ENCODE data around the gene ROR1.
"Not testable (repeated sequence)": the region's sequence is repeated elsewhere in the genome, so short reads cannot be mapped to it uniquely, and the experiment has no call there.

Gene ROR1

GRCh38 chr1:64212031-64212430 is 438.2 kb downstream of the ROR1 start:
- no peak for TF ChIP-seq CTCF (IDR thresholded peaks at IDR 0.05; ENCODE audit: insufficient read depth, low read length, missing control alignments)
- POLR2A ChIA-PET, result no interaction called here
- peak; percentile 54 for DNase-seq (ENCODE audit: low read depth, low spot score)
- H3K4me3 ChIP-seq (ENCODE audit: low read depth, low read length), result no peak overlapping the region
- CTCF ChIA-PET, result interaction anchor here (0.7 kb wide), 1 partner anchor 75 kb away, joined by 3 read pairs; no protein-coding TSS in a partner anchor

GRCh38 chr1:64215576-64215975 is 441.8 kb downstream of the ROR1 start:
- ChIA-PET POLR2A (no interaction called here), CTCF (interaction anchor here (1.0 to 1.8 kb wide), 2 partner anchors 10 to 31 kb away, joined by 3 to 4 read pairs; no protein-coding TSS in a partner anchor)
- no peak for TF ChIP-seq CTCF (IDR thresholded peaks at IDR 0.05; ENCODE audit: insufficient read depth, low read length, missing control alignments)
- no peak overlapping the region for H3K4me3 ChIP-seq (ENCODE audit: low read depth, low read length)
- DNase-seq (ENCODE audit: low read depth, low spot score), result no peak

- no peak overlapping the region for H3K4me3 ChIP-seq (ENCODE audit: low read depth, low read length)
- DNase-seq (ENCODE audit: low read depth, low spot score), result no peak
- ChIA-PET CTCF (no interaction called here), POLR2A (no interaction called here)
- no peak for TF ChIP-seq CTCF (IDR thresholded peaks at IDR 0.05; ENCODE audit: insufficient read depth, low read length, missing control alignments)
Observed at GRCh38 chr1:64220241-64220640, 446.4 kb downstream of the ROR1 start.

- ChIA-PET CTCF (interaction anchor here (1.1 kb wide), 2 partner anchors 60 to 86 kb away, joined by 5 to 7 read pairs; no protein-coding TSS in a partner anchor), POLR2A (interaction anchor here (0.6 to 0.9 kb wide), 2 partner anchors 85 to 87 kb away, joined by 3 to 4 read pairs; no protein-coding TSS in a partner anchor)
- no peak overlapping the region for H3K4me3 ChIP-seq (ENCODE audit: low read depth, low read length)
- peak; percentile 65 for DNase-seq (ENCODE audit: low read depth, low spot score)
- TF ChIP-seq CTCF (IDR thresholded peaks at IDR 0.05; ENCODE audit: insufficient read depth, low read length, missing control alignments), result no peak
Observed at GRCh38 chr1:64223329-64224151, 449.7 kb downstream of the ROR1 start.

GRCh38 chr1:64224236-64224635 is 450.4 kb downstream of the ROR1 start:
- ChIA-PET POLR2A (interaction anchor here (0.6 to 0.9 kb wide), 2 partner anchors 86 to 87 kb away, joined by 3 to 4 read pairs; no protein-coding TSS in a partner anchor), CTCF (interaction anchor here (0.7 to 1.1 kb wide), 3 partner anchors 60 to 1775 kb away, joined by 4 to 7 read pairs (median 5); no protein-coding TSS in a partner anchor)
- H3K4me3 ChIP-seq (ENCODE audit: low read depth, low read length); DNase-seq (ENCODE audit: low read depth, low spot score): not testable (repeated sequence)

GRCh38 chr1:64228167-64228957 is 454.5 kb downstream of the ROR1 start:
- H3K4me3 ChIP-seq (ENCODE audit: low read depth, low read length), result no peak overlapping the region
- DNase-seq (ENCODE audit: low read depth, low spot score), result no peak
- POLR2A ChIA-PET, result no interaction called here
- CTCF ChIA-PET, result interaction anchor here (0.8 to 1.8 kb wide), 8 partner anchors 14 to 617 kb away, joined by 3 to 7 read pairs (median 4); no protein-coding TSS in a partner anchor
- TF ChIP-seq CTCF (IDR thresholded peaks at IDR 0.05; ENCODE audit: insufficient read depth, low read length, missing control alignments), result no peak

All from AG04449 (cell line).